ENCODE measurements around the gene PET100. TPM values are rescaled to one million over a fixed set of nuclear protein-coding genes. Genes with fewer than 3 reads are reported as not detected.

Gene PET100
- total RNA-seq, 1 experiment from 2014 or later, result 77.6 TPM

DNA sequence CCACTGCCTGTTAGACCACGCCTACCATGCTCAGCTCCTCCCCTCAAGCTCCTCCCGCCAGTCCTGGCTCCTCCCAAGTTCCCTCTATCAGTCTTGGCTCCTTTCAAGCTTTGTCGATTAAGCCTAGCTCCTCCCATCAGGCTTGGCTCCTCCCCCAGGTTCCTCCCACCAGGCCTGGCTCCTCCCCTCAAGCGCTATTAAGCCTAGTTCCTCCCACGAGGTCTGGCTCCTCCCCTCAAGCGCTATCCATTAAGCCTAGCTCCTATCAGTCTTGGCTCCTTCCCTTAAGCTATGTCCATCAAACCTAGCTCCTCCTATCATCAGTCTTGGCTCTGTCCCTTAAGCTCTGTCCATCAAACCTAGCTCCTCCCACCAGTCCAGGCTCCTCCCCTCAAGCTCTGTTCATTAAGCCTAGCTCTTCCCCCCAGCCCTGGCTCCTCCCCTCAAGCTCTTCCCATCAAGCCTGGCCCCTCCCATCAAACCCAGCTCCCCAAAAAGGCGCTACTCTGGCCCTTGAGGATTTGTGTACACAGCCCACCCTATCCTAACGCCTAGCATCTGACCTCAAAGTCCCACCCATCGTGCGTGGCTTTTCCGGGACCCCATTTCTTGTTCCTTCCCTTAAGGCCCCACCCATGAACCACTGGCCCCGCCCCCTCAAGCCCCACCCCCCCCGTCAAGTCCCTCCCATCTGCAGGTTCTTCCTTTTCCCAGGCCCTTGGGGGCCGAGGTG lies 23.9 kb upstream of the PET100 start:
- TF ChIP-seq CTCF (IDR thresholded peaks at IDR 0.05; ENCODE audit: unreplicated experiment), result no peak
- CTCF ChIA-PET, result interaction anchor here (0.6 kb wide), 1 partner anchor 252 kb away, joined by 3 read pairs; no protein-coding TSS in a partner anchor
- Mint-ChIP-seq H3K4me3 (ENCODE audit: low read depth, unreplicated experiment) (no peak overlapping the region), H3K27me3 (ENCODE audit: unreplicated experiment) (no peaks in the 10 kb centered on the region), H3K36me3 (ENCODE audit: insufficient read depth, unreplicated experiment) (peaks cover 11% of the 10 kb centered on the region), H3K9me3 (ENCODE audit: low read depth, unreplicated experiment) (no peaks in the 10 kb centered on the region), H3K4me1 (ENCODE audit: low read depth, unreplicated experiment) (no peaks in the 10 kb centered on the region), H3K27ac (ENCODE audit: unreplicated experiment) (no peak overlapping the region)
- intact Hi-C loops (cut with micrococcal nuclease; ENCODE audit: unreplicated experiment), result no loop called here
- BruUV-seq (replicated peaks), result no TSS peak
- peak; percentile 25 for DNase-seq

DNA sequence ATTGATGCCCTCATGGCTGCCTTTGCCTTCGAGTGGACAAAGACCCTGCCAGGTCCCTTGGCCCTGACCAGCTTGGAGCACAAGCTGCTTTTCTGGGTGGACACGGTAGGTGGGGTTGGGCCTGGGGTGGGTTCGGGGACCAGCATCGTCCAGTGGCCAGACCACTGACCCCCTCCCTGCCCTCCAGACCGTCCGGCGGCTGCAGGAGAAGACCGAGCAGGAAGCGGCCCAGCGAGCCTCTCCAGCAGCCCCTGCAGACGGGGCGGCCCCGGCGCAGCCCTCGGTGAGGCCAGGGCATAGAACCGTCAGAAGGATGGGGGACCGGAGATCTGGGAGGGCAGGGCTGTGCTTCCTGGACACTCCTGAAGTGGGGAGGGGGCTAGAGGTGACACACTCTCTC lies 23.3 kb upstream of the PET100 start:
- no peaks in the 10 kb centered on the region for H3K4me1 Mint-ChIP-seq (ENCODE audit: low read depth, unreplicated experiment)
- TF ChIP-seq CTCF (IDR thresholded peaks at IDR 0.05; ENCODE audit: unreplicated experiment), result no peak
- CTCF ChIA-PET, result interaction anchor here (0.6 kb wide), 1 partner anchor 252 kb away, joined by 3 read pairs; no protein-coding TSS in a partner anchor
- DNase-seq, result no peak
- H3K36me3 Mint-ChIP-seq (ENCODE audit: insufficient read depth, unreplicated experiment), result peaks cover 16% of the 10 kb centered on the region
- no TSS peak for BruUV-seq (replicated peaks)
- no peak overlapping the region for H3K27ac Mint-ChIP-seq (ENCODE audit: unreplicated experiment)
- intact Hi-C loops (cut with micrococcal nuclease; ENCODE audit: unreplicated experiment), result no loop called here
- no peak overlapping the region for H3K4me3 Mint-ChIP-seq (ENCODE audit: low read depth, unreplicated experiment)
- H3K27me3 Mint-ChIP-seq (ENCODE audit: unreplicated experiment), result no peaks in the 10 kb centered on the region
- H3K9me3 Mint-ChIP-seq (ENCODE audit: low read depth, unreplicated experiment), result no peaks in the 10 kb centered on the region

DNA sequence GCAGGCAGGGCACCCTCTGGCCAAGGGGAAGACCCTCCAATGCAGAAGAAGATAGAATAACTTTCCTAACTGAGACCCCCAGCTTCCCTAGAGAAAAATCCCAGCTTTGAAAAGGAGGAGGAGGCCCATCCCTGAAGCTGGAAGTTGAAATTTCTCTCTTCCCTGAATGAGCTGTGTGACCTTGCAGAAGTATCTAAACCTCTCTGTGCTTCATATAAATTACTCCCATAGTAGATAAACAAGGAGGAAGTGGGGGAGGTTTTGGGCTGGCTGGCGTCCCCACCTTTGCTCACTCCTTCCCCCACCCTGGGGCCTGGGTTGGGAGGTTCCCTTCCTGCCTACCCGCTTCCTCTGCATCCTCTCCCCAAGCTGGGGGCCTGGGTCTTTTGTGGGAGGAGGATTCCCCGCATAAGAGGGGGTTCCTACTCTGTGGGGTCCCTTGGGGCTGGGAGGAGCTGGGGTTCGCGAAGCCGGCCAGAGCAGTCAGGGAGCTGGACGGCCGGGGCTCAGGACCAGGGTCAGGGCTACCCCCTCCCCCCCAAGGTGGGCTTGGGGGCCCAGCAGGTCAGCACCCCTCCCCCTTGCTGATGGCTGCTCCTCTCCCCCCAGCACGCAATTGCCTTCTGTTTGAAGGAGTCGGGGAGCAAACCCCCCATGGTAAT lies 22.2 kb upstream of the PET100 start:
- intact Hi-C loops (cut with micrococcal nuclease; ENCODE audit: unreplicated experiment), result no loop called here
- Mint-ChIP-seq H3K27me3 (ENCODE audit: unreplicated experiment) (no peaks in the 10 kb centered on the region), H3K36me3 (ENCODE audit: insufficient read depth, unreplicated experiment) (peaks cover 24% of the 10 kb centered on the region), H3K9me3 (ENCODE audit: low read depth, unreplicated experiment) (no peaks in the 10 kb centered on the region), H3K4me1 (ENCODE audit: low read depth, unreplicated experiment) (no peaks in the 10 kb centered on the region), H3K27ac (ENCODE audit: unreplicated experiment) (no peak overlapping the region), H3K4me3 (ENCODE audit: low read depth, unreplicated experiment) (no peak overlapping the region)
- DNase-seq, result no peak
- CTCF ChIA-PET, result interaction anchor here (0.6 kb wide), 1 partner anchor 22 kb away, joined by 7 read pairs; the partner anchor contains the start of genes PET100 and XAB2
- no peak for TF ChIP-seq CTCF (IDR thresholded peaks at IDR 0.05; ENCODE audit: unreplicated experiment)
- BruUV-seq (replicated peaks), result no TSS peak

DNA sequence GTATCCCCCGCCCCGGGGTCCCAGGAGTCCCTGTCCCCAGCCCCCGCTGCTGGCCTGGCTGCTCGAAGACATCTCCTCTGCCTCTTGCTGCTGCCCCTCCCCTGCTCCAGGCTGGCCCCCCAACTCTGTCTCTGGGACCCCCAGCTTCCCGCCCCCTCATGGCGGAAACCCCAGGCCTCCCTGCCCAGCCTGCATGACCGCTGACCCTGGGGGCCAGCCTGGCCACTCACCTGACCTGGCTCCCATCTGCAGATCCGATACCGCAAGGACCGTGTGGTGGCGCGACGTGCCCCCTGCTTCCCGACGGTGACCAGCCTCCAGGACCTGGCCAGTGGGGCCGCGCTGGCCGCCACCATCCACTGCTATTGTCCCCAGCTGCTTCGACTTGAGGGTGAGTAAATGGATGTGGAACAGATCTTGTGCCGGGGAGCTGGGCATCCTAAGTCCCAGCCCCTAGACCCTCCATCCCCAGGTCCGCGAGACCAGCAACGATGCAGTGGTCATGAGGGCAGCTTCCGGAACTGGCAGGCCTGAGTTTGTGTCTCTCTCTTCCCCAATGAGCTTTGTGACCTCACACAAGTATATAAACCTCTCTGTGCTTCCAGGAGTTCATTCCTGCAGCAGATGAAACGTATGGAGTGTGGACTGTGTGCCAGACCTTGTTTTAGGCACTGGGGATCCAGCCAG lies 21.6 kb upstream of the PET100 start:
- Mint-ChIP-seq H3K4me1 (ENCODE audit: low read depth, unreplicated experiment) (no peaks in the 10 kb centered on the region), H3K27me3 (ENCODE audit: unreplicated experiment) (no peaks in the 10 kb centered on the region), H3K4me3 (ENCODE audit: low read depth, unreplicated experiment) (no peak overlapping the region), H3K27ac (ENCODE audit: unreplicated experiment) (no peak overlapping the region), H3K36me3 (ENCODE audit: insufficient read depth, unreplicated experiment) (peaks cover 24% of the 10 kb centered on the region), H3K9me3 (ENCODE audit: low read depth, unreplicated experiment) (no peaks in the 10 kb centered on the region)
- CTCF ChIA-PET, result interaction anchor here (0.6 kb wide), 1 partner anchor 22 kb away, joined by 7 read pairs; the partner anchor contains the start of genes PET100 and XAB2
- intact Hi-C loops (cut with micrococcal nuclease; ENCODE audit: unreplicated experiment), result no loop called here
- DNase-seq, result no peak
- TF ChIP-seq CTCF (IDR thresholded peaks at IDR 0.05; ENCODE audit: unreplicated experiment), result no peak
- no TSS peak for BruUV-seq (replicated peaks)

All from Calu3 (cell line).